HG02759 (cell line): ENCODE data around the gene PREX1.

Experiments
- ATAC-seq: cut with Tn5 transposase; IDR thresholded peaks from one replicate; pipeline ENCODE4 v1.9.1; 2021; ENCODE audit warnings: mild to moderate bottlenecking, moderate library complexity; ENCODE audit not compliant: unreplicated experiment

The PREX1 gene

DNA sequence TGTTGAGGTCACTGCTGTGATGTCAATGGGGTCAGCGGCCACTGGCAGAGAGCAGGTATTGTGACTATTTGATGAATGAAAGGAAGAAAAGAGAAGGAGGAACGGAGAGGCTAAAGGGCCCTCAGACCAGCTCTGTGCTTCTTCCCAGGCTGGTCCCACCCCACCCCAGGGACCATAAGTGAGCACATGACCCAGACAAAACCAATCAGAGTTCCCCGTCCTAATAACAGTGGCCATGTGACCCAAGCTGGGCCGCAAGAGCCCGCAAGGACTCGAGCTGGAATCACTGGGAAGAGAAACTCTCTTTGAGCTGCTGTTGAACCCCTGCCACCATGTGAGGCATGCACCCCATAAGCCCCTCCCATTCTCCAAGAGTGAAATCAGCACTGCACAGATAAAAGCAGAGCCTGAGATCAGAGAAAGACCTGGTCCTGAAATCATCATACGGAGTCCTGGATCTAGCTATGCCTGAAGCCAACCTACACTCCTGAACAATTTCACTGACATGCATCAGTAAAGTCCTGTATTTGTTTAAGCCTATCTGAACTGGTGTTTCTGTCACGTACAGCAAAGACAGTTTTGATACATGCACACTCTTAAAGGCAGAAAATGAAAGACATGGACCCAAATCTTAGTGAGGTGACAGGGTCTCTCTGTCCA, 90.2 kb downstream of the PREX1 start:
- ATAC-seq, result no peak

GRCh38 chr20:48736636-48737035, 91.2 kb downstream of the PREX1 start:
- ATAC-seq, result no peak

DNA sequence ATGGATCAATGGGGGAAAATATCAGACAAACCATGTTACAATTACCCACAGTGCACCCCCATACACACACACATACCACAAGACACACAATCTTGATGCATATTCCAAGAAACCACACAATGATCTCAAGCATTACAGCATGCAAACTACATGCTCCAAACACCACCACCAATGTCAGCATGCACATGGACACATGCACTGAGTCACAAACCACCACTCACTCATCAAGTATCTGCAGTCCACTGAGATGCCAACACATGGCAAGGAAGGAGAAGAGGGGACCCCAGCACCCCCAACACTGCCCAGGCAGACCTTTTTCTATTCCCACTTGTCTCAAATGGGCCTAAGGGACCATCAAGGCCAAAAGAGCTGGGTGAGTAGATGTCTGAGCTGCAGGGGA, 91.6 kb downstream of the PREX1 start:
- ATAC-seq, result no peak

- ATAC-seq, result no peak
These were observed 92.7 kb downstream of the PREX1 start for GRCh38 chr20:48735112-48735511.

- ATAC-seq, result no peak
These were observed 93.6 kb downstream of the PREX1 start for GRCh38 chr20:48734104-48734749.

GRCh38 chr20:48733296-48733790, 94.5 kb downstream of the PREX1 start:
- no peak for ATAC-seq

- ATAC-seq, result no peak
These were observed 95.5 kb downstream of the PREX1 start for GRCh38 chr20:48732081-48732829.

DNA sequence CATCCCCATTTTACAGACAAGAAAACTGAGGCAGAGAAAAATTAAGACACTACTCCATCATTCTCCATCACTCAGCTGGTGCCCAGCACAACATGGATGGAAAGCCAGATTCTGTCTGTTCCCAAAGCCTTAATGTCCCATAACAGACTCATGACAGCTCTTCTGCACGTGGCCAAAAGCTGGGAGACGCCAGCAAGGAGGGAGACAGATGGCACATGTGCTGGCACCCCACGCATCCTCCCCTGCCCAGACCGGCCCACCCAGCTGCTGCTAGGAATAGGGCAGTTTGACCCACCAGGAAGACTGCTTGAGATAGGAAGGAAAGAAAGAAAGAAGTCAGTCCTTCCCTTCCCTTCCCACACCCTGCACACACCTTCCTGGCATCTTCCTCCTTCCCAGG, 96.3 kb downstream of the PREX1 start:
- ATAC-seq, result no peak

DNA sequence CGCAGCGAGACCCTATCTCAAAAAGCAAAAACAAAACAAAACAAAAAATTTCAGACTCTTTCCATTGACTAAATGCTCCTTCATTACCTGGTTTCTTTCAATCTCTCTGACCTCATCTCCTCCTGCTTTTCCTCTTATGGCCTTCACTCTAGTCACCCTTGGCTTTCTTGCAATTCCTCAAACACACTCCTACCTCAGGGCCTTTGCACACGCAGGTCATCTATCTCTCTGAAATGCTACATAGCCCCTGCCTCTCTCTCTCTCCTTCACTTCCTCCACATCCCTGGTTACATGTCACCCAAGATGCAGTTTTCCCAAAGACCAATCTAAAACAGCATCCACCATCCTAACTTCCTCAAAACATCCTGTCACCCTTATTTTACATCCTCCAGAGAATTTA, 96.8 kb downstream of the PREX1 start:
- ATAC-seq, result no peak

GRCh38 chr20:48729538-48729937, 98.3 kb downstream of the PREX1 start:
- ATAC-seq, result no peak

DNA sequence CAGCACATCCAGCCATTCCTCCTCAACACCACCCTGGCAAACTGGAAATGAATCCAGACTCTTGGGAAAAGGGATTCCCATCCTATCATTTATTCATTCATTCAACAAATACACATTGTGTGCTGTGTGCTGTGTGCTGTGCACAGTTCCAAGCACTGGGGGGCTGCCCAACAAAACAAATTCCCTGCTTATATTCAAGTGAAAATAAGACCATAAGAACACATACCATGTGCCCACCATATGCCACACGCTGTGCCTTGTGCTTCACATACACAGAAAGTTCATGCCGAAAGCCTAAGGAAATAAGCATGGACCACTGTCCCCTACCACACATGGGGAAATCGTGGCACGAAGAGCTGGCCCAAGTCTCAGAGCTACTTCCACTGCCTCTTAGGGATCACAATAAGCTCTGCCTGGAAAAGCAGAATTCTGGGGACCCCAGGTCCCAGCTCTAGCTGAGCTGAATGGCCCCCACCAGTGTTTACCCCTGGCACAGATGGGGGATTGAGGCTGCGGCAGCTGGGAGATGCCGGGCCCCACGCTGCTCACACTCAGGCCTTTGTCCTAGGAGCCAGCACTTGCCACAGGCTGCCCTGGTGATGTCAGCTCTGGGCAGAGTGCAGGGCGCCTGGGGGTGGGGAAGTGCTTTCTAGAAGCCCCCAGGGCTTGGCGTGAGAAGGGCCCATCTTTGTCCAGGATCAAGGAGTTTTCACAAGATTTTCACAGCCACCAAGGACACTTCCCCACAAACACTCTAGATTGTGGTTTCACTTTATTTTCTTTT, 99.6 kb downstream of the PREX1 start:
- no peak for ATAC-seq

DNA sequence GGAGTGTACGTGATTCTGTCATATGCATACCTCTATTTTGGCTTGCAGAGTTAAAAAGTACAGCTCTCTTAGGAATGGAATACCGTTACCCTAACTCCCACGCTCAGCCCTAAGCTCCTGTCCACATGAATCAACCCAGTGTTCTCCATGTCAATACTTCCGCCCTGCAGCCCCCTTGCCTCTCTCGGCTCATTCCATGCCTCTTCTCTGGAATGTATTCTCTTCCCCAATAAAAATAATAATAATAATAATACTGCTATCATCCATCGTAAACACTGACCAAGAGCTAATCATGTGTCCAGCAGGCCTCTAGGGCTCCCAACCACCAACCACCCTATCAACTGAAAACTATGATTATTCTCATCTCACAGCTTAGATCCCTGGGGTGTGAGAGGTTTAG, 100.6 kb downstream of the PREX1 start:
- ATAC-seq, result no peak

GRCh38 chr20:48725555-48725991, 102.2 kb downstream of the PREX1 start:
- ATAC-seq, result no peak

DNA sequence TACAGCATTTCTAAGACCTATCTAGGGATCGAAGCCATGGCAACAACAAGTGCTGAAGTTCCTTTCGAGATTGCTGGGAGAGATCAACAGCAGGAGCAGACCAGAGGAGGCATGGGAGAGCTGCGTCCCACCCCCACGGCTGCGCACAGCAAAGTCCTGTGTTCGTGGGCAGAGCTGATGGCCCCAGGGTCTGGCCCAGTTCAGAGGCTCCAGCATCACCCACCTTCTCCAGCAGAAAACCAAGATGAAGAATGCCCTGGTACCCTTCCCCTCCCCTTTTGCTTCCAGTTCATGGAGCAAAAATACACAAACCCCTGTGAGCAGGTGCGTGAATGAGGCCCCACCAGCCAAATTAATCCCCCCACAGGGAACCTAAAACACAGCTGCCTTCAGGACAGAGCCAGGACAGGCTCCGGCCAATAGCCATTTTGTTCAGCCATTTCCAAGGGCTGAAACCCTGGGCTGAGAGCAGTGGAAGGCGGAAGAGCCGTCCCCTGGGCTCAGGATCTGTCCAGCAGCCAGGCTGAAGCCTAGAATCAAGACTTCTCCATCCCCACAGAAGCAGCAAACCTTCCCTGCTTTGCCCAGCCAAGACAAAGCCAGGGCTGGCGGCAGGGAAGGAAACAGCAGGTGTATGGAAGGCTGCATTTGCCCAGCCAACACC, 102.8 kb downstream of the PREX1 start:
- no peak for ATAC-seq

- no peak for ATAC-seq
These were observed 103.4 kb downstream of the PREX1 start for GRCh38 chr20:48724382-48724781.

DNA sequence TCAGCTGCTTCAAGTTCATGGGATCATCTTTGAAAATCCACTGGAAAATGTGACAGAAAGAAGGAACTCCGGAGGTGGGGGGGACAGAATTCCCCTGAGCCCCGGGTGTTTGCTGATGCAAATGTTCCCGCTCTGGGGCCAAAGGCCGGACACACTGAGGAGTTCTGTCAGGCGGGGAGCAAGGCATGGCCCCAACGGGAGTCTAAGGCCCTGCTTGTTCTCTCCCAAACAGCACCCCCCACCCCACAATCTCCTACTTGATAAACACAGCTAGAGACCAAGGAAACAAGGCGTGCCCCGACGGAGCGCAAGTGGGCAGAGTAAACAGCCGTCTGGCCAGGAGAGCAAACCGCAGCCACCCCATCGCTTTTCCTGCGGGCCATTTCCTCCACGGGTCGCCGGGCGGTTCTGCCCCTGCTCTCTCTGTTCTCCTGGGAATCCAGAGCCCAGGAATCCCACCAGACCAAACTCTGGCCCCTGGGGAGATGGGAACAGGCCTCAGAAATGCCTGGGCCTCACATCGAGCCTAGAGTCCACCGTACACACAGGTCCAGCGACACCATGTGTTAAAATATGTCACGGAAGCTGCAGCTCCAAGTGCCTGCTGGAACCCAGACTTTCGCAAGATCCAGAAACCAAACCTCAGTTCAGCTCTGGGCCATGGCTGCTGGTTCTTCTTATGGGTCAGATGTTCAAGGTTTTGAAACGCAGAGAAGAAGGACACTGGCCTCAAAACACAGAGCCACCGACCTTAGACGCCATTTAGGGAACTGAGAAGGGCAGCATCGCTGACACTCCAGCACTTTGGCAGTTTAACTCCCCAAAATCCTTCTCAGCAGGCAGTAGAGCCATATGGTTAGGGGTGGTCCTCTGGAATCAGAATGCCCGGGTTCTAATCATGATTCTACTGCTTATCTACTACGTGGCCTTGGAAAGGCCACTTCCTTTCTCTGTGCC, 104.2 kb downstream of the PREX1 start:
- no peak for ATAC-seq

- ATAC-seq, result no peak
These were observed 105.0 kb downstream of the PREX1 start for GRCh38 chr20:48722737-48723191.

- ATAC-seq, result no peak
These were observed 105.6 kb downstream of the PREX1 start for GRCh38 chr20:48722002-48722731.
